ENCODE data around the gene SERPINF2. TPM values are rescaled to one million over a fixed set of nuclear protein-coding genes. Genes with fewer than 3 reads are reported as not detected.

The SERPINF2 gene
- total RNA-seq, 1 donor from 2014 or later: 1.2 TPM

DNA sequence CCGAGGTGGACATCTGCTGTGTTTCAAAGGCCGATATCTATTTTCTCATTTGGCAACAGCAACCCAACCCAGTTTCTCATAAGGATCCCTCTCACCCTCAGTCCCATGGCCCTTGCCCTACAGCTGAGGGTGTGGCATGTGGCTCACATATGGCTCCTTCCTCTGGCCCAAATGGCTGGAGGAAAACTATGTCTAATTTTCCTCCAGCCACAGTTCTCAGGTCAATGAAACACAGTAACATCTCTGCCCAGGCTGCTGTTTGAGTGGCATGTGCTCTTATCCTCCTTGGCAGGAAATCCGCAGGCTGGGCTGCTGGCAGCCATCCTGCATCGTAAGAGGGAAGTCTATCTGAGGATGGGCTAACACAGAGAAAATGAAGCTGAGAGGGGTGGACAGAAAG, 43.3 kb downstream of the SERPINF2 start:
- TF ChIP-seq, protein P1, sequence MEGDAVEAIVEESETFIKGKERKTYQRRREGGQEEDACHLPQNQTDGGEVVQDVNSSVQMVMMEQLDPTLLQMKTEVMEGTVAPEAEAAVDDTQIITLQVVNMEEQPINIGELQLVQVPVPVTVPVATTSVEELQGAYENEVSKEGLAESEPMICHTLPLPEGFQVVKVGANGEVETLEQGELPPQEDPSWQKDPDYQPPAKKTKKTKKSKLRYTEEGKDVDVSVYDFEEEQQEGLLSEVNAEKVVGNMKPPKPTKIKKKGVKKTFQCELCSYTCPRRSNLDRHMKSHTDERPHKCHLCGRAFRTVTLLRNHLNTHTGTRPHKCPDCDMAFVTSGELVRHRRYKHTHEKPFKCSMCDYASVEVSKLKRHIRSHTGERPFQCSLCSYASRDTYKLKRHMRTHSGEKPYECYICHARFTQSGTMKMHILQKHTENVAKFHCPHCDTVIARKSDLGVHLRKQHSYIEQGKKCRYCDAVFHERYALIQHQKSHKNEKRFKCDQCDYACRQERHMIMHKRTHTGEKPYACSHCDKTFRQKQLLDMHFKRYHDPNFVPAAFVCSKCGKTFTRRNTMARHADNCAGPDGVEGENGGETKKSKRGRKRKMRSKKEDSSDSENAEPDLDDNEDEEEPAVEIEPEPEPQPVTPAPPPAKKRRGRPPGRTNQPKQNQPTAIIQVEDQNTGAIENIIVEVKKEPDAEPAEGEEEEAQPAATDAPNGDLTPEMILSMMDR (IDR thresholded peaks at IDR 0.05; ENCODE audit: insufficient read depth, low read length, poor library complexity, severe bottlenecking): no peak

DNA sequence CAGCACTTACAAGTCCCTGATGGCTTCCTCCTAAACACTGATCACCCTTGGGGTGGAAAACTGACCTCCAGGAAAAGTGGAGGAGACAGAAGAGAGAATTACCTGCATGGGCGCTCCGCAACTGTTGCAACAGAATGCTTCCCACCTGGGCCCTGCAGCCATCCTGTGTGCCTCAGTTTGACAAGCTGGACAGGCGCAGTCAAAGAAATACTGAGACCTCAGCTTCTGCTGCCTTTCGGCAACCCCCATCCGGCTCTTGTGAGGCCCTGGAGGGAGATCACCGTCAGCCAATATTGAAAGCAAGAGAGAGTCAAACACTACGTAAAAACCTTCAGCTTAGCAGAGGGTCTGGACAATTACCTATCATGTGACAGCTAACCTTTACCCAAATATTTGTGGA, 44.0 kb downstream of the SERPINF2 start:
- TF ChIP-seq, protein P1 (IDR thresholded peaks at IDR 0.05; ENCODE audit: insufficient read depth, low read length, poor library complexity, severe bottlenecking): no peak
- H3K36me3 ChIP-seq (ENCODE audit: control insufficient read depth, insufficient read depth, low read length): no peaks in the 10 kb centered on the region
- DNase-seq (ENCODE audit: low read depth): no peak
- H3K27me3 ChIP-seq (ENCODE audit: control insufficient read depth, insufficient read depth, low read length): no peaks in the 10 kb centered on the region
- no peak overlapping the region for H3K4me3 ChIP-seq (ENCODE audit: low read depth, low read length)

More for the DNA sequence above, 43.3 kb downstream of the SERPINF2 start:
- Histone ChIP-seq H3K4me3 (ENCODE audit: low read depth, low read length) (no peak overlapping the region), H3K27me3 (ENCODE audit: control insufficient read depth, insufficient read depth, low read length) (no peaks in the 10 kb centered on the region), H3K36me3 (ENCODE audit: control insufficient read depth, insufficient read depth, low read length) (no peaks in the 10 kb centered on the region)
- no peak for DNase-seq (ENCODE audit: low read depth)

DNA sequence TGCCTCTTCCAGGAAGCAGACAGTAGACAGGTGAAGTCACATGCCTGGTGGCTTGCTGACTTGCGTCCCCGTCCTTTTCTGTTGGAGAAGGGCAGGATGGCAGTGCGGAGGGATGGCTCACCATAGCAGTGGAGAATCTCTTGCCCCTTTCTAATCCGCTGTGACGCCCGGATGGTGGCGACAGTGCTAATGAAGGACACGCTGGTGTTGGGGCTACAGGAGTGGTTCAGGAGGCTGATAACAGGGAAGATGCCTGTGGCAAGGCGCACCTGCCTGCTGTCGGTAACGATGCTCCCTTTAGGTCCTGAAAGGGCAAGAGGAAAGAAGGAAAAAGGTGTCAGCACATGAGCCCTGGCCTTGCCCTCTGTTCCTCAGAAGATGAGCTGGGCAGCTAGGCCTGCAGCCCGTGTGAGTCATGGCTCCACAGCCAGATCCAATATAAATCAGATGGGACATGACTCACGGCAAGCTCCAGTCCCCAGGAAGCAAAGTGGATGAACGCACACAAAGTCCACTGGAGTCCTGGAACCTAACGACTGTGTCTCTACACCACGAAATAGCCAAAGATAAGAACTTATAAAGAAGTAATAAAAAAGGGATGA, 44.7 kb downstream of the SERPINF2 start:
- no peak overlapping the region for H3K4me3 ChIP-seq (ENCODE audit: low read depth, low read length)
- TF ChIP-seq, protein P1 (IDR thresholded peaks at IDR 0.05; ENCODE audit: insufficient read depth, low read length, poor library complexity, severe bottlenecking): no peak
- H3K27me3 ChIP-seq (ENCODE audit: control insufficient read depth, insufficient read depth, low read length): no peaks in the 10 kb centered on the region
- peak; percentile 83 for DNase-seq (ENCODE audit: low read depth)
- H3K36me3 ChIP-seq (ENCODE audit: control insufficient read depth, insufficient read depth, low read length): no peaks in the 10 kb centered on the region

DNA sequence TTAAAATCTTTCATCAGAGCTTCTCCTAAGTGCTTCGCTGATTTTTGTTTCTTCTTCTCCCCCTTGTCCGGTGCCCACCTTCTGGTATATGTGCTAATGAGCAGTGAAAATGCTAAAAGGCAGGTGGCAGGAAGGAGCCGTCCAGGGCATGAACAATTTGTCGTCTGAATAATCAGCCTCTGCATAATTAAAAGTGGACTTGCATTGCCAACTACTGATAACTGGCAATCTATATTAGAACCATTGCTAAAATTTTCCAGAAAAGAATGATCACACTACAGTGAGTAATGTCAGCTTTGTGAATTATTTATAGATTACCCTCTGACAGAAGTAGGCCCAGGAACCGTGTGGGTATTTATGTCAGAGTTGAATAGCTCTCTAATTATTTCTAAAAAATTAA, 47.3 kb downstream of the SERPINF2 start:
- no peaks in the 10 kb centered on the region for H3K27me3 ChIP-seq (ENCODE audit: control insufficient read depth, insufficient read depth, low read length)
- H3K4me3 ChIP-seq (ENCODE audit: low read depth, low read length): no peak overlapping the region
- no peaks in the 10 kb centered on the region for H3K36me3 ChIP-seq (ENCODE audit: control insufficient read depth, insufficient read depth, low read length)
- DNase-seq (ENCODE audit: low read depth): no peak
- TF ChIP-seq, protein P1 (IDR thresholded peaks at IDR 0.05; ENCODE audit: insufficient read depth, low read length, poor library complexity, severe bottlenecking): peak; percentile 5

DNA sequence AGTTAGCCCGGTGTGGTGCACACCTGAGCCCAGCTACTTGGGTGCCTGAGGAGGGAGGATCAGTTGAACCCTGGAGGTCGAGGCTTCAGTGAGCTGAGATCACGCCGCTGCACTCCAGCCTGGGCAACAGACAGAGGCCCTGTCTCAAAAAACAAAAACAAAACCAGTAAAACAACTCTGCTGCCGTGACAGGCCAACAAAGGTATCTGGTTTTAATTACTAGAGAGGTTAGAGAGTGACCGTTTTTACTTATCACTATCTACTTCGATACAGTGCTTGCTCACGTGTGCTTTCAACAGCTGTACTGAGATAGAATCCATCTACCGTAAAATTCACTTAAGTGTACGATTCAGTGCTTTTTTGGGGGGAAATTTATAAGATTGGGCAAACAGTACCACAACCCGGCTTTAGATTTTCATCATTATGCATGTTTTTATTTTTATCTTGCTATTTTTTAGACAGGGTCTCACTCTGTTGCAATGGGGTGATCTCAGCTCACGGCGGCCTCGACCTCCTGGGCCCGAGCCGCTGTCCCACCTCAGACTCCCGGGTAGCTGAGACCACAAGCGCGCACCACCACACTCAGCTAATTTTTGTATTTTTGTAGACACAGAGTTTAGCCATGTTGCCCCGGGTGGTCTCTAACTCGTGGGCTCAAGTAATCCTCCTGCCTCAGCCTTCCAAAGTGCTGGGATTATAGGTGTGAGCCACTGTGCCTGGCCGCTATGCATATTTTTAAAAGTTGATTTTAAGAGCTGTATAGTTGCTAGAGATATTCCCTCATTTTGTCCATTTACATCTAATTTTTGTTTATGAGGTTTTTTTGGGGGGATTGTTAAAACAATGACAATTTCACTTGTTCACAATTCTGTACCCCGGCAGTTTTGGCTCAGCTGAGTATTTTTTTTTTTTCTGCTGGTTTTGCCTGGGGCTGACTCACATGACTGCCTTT, 50.1 kb downstream of the SERPINF2 start:
- no peaks in the 10 kb centered on the region for H3K27me3 ChIP-seq (ENCODE audit: control insufficient read depth, insufficient read depth, low read length)
- H3K36me3 ChIP-seq (ENCODE audit: control insufficient read depth, insufficient read depth, low read length): no peaks in the 10 kb centered on the region
- no peak overlapping the region for H3K4me3 ChIP-seq (ENCODE audit: low read depth, low read length)
- DNase-seq (ENCODE audit: low read depth): no peak
- TF ChIP-seq, protein P1 (IDR thresholded peaks at IDR 0.05; ENCODE audit: insufficient read depth, low read length, poor library complexity, severe bottlenecking): no peak
